ENCODE results near the gene AARS2.

DNA sequence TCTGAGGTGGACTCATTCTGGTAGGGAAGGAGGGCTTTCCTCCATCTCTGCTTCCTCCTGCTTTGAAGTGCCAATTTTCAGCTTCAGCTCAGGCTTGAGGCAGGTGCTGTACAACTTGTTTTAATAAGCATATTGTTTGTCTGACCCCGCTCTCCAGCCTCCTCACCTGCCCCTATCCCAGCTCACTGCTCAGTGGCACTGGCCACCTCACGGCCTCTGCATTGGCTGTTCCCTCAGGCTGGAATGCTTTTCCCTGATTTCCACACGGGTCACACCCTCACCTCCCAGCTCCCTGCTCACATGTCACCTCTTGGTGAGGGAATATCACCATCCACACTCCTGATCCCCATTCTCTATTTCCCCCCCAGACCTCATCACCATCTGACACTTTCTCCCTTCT lies 14.3 kb downstream of the AARS2 start:
- TF ChIP-seq, protein P1, sequence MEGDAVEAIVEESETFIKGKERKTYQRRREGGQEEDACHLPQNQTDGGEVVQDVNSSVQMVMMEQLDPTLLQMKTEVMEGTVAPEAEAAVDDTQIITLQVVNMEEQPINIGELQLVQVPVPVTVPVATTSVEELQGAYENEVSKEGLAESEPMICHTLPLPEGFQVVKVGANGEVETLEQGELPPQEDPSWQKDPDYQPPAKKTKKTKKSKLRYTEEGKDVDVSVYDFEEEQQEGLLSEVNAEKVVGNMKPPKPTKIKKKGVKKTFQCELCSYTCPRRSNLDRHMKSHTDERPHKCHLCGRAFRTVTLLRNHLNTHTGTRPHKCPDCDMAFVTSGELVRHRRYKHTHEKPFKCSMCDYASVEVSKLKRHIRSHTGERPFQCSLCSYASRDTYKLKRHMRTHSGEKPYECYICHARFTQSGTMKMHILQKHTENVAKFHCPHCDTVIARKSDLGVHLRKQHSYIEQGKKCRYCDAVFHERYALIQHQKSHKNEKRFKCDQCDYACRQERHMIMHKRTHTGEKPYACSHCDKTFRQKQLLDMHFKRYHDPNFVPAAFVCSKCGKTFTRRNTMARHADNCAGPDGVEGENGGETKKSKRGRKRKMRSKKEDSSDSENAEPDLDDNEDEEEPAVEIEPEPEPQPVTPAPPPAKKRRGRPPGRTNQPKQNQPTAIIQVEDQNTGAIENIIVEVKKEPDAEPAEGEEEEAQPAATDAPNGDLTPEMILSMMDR (IDR thresholded peaks at IDR 0.05; ENCODE audit: low read depth, low read length, poor library complexity, severe bottlenecking) = no peak
- TF ChIP-seq EZH2phosphoT487 (IDR thresholded peaks at IDR 0.05; ENCODE audit: borderline replicate concordance, low read length) = no peak
